ENCODE results near the gene WWOX. TPM values are rescaled to one million over a fixed set of nuclear protein-coding genes. Genes with fewer than 3 reads are reported as not detected.

Gene WWOX
- polyA plus RNA-seq, 2 of the 4 experiments (the other 2 are of a cell fraction): 16.0 to 17.2 TPM

GRCh38 chr16:78684030-78684611, 584.7 kb downstream of the WWOX start:
- TF ChIP-seq CHD4 (IDR thresholded peaks at IDR 0.05; ENCODE audit: borderline replicate concordance) (no peak), MAZ (IDR thresholded peaks at IDR 0.05; ENCODE audit: borderline replicate concordance, low read depth, low read length) (no peak), CEBPB (IDR thresholded peaks at IDR 0.05) (peak in 1 of 2 experiments; percentile 34; a peak in 1 of 4 replicates), JUNB (IDR thresholded peaks at IDR 0.05) (peak; percentile 22; the same call in 1 of the 2 replicates), FOSL2 (IDR thresholded peaks at IDR 0.05) (peak; percentile 47; the same call in 1 of the 2 replicates), FOSL2 (CRISPR knock-in tag; IDR thresholded peaks at IDR 0.05) (peak; percentile 56; the same call in 1 of the 2 replicates)
- H3K4me3 ChIP-seq: no peak overlapping the region
- H3K9me3 ChIP-seq: no peaks in the 10 kb centered on the region
- 22% methylated on average over 7 of the region's 8 CpGs for WGBS (ENCODE audit: missing lambda C conversion rate)
- FAIRE-seq: no peak
- POLR2A ChIA-PET: interaction anchor here (0.6 kb wide), 1 partner anchor 876 kb away, joined by 3 read pairs; no protein-coding TSS in a partner anchor
- H3K27ac ChIP-seq: no peak overlapping the region
- CTCF ChIA-PET: interaction anchor here (0.7 kb wide), 1 partner anchor 18 kb away, joined by 4 read pairs; no protein-coding TSS in a partner anchor
- peak; percentile 6 to 46 for DNase-seq (ENCODE audit: low read depth in 1 of 2, low spot score in 1 of 2)
- ATAC-seq: peak; percentile 70 to 75
- peak overlapping the region; percentile 55 for H3K4me2 ChIP-seq
- H3K4me1 ChIP-seq: peaks cover 15% of the 10 kb centered on the region

GRCh38 chr16:78684655-78685375, 585.4 kb downstream of the WWOX start:
- no peaks in the 10 kb centered on the region for H3K9me3 ChIP-seq
- ChIA-PET POLR2A (interaction anchor here (0.6 kb wide), 1 partner anchor 875 kb away, joined by 3 read pairs; no protein-coding TSS in a partner anchor), CTCF (no interaction called here)
- TF ChIP-seq NFE2L2 (conservative IDR thresholded peaks at IDR 0.05; ENCODE audit: low read length): no peak
- no peak for TF ChIP-seq RFX5 (IDR thresholded peaks at IDR 0.05)
- TF ChIP-seq RARB (CRISPR knock-in tag; IDR thresholded peaks at IDR 0.05): no peak
- no peak for TF ChIP-seq SMC3 (IDR thresholded peaks at IDR 0.05)
- TF ChIP-seq CTCF (IDR thresholded peaks at IDR 0.05): no peak
- no peak for TF ChIP-seq JUN (IDR thresholded peaks at IDR 0.05)
- no peak for TF ChIP-seq CHD4 (IDR thresholded peaks at IDR 0.05; ENCODE audit: borderline replicate concordance)
- no peak for TF ChIP-seq MYC (IDR thresholded peaks at IDR 0.05; ENCODE audit: borderline replicate concordance, low read length)
- TF ChIP-seq EHF (CRISPR knock-in tag; IDR thresholded peaks at IDR 0.05): no peak
- no peak for TF ChIP-seq ZSCAN20 (CRISPR knock-in tag; IDR thresholded peaks at IDR 0.05)
- TF ChIP-seq, protein P1, sequence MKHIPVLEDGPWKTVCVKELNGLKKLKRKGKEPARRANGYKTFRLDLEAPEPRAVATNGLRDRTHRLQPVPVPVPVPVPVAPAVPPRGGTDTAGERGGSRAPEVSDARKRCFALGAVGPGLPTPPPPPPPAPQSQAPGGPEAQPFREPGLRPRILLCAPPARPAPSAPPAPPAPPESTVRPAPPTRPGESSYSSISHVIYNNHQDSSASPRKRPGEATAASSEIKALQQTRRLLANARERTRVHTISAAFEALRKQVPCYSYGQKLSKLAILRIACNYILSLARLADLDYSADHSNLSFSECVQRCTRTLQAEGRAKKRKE (CRISPR knock-in tag; IDR thresholded peaks at IDR 0.05; ENCODE audit: low read depth): no peak
- no peak for TF ChIP-seq BCL3 (IDR thresholded peaks at IDR 0.05)
- TF ChIP-seq HOXA7 (CRISPR knock-in tag; IDR thresholded peaks at IDR 0.05): no peak
- TF ChIP-seq NR3C1 (IDR thresholded peaks at IDR 0.05): no peak
- no peak for TF ChIP-seq CEBPB (IDR thresholded peaks at IDR 0.05)
- no peak for TF ChIP-seq ZFP36 (IDR thresholded peaks at IDR 0.05; ENCODE audit: borderline replicate concordance, partially characterized antibody)
- TF ChIP-seq ZNF302 (CRISPR knock-in tag; IDR thresholded peaks at IDR 0.05): no peak
- H3K4me3 ChIP-seq: no peak overlapping the region
- H3K4me2 ChIP-seq: peak overlapping the region; percentile 55
- WGBS (ENCODE audit: missing lambda C conversion rate): 57% methylated on average over 5 of the region's 5 CpGs
- no peak overlapping the region for H3K27ac ChIP-seq
- FAIRE-seq (no peak), ATAC-seq (no peak), DNase-seq (ENCODE audit: low read depth in 1 of 2, low spot score in 1 of 2) (no peak)
- H3K4me1 ChIP-seq: peaks cover 15% of the 10 kb centered on the region
